Liver (tissue), 9 donors: ENCODE data around the gene FES. TPM values are rescaled to one million over a fixed set of nuclear protein-coding genes. Genes with fewer than 3 reads are reported as not detected.

ENCODE experiments used
- DNase-seq: peaks from one replicate; pipeline ENCODE4 v3.0.0-alpha.2; 2017; ENCODE audit warnings: low spot score
- H3K27ac ChIP-seq, 2 donors: one replicate each; pipeline ENCODE4 v1.7.0; 2013; ENCODE audit warnings: inconsistent platforms in 2 of 2, low read length in 2 of 2, control low read depth in 1 of 2, low read depth in 1 of 2, mild to moderate bottlenecking in 1 of 2
- H3K27me3 ChIP-seq, 4 donors: one replicate each; pipeline versions ENCODE4 v1.6.1 to v1.7.0; 2013; ENCODE audit warnings: low read length in 3 of 4, inconsistent platforms in 1 of 4, mild to moderate bottlenecking in 1 of 4, moderate library complexity in 1 of 4; ENCODE audit not compliant: control insufficient read depth in 4 of 4, insufficient read depth in 4 of 4
- H3K36me3 ChIP-seq, 4 donors: one replicate each; pipeline versions ENCODE4 v1.6.1 to v1.7.0; 2013; ENCODE audit warnings: low read length in 3 of 4, mild to moderate bottlenecking in 3 of 4, low read depth in 1 of 4, moderate library complexity in 1 of 4; ENCODE audit not compliant: control insufficient read depth in 4 of 4, insufficient read depth in 3 of 4
- H3K4me1 ChIP-seq, 4 donors: one replicate each; pipeline versions ENCODE4 v1.6.1 to v1.7.0; 2013; ENCODE audit warnings: low read length in 3 of 4, mild to moderate bottlenecking in 3 of 4, moderate library complexity in 1 of 4; ENCODE audit not compliant: control insufficient read depth in 4 of 4, insufficient read depth in 4 of 4
- H3K4me3 ChIP-seq, 3 donors: one replicate each; pipeline versions ENCODE4 v1.6.1 to v1.7.0; 2013; ENCODE audit warnings: low read length in 3 of 3, control low read depth in 1 of 3, low read depth in 1 of 3, mild to moderate bottlenecking in 1 of 3
- H3K9ac ChIP-seq, 2 donors: one replicate each; pipeline ENCODE4 v1.7.0; 2013; ENCODE audit warnings: low read length in 2 of 2, mild to moderate bottlenecking in 2 of 2, moderate library complexity in 2 of 2, control low read depth in 1 of 2, low read depth in 1 of 2
- H3K9me3 ChIP-seq, 4 donors: one replicate each; pipeline versions ENCODE4 v1.6.1 to v1.7.0; 2013; ENCODE audit warnings: low read length in 3 of 4; ENCODE audit not compliant: control insufficient read depth in 4 of 4
- EGR1 ChIP-seq, 2 donors: IDR thresholded peaks; 2 replicates each; pipeline ENCODE4 v1.6.1; 2016 to 2018; ENCODE audit warnings: antibody characterized with exemption in 2 of 2, low read depth in 2 of 2
- FOXA1 ChIP-seq: IDR thresholded peaks from 2 replicates; pipeline ENCODE4 v1.6.1; 2016; ENCODE audit warnings: antibody characterized with exemption
- FOXA2 ChIP-seq: IDR thresholded peaks from 2 replicates; pipeline ENCODE4 v1.6.1; 2016; ENCODE audit warnings: antibody characterized with exemption
- GABPA ChIP-seq, 2 donors: IDR thresholded peaks in 1 of 2; conservative IDR thresholded peaks in 1 of 2; 2 replicates each; pipeline ENCODE4 v1.6.1; 2016; ENCODE audit warnings: antibody characterized with exemption in 2 of 2, mild to moderate bottlenecking in 1 of 2, moderate library complexity in 1 of 2
- HNF4A ChIP-seq, 2 donors: conservative IDR thresholded peaks; 2 replicates each; pipeline ENCODE4 v1.6.1; 2016; ENCODE audit warnings: antibody characterized with exemption in 2 of 2, mild to moderate bottlenecking in 2 of 2
- HNF4G ChIP-seq: IDR thresholded peaks from 2 replicates; pipeline ENCODE4 v1.6.1; 2016; ENCODE audit warnings: antibody characterized with exemption
- JUND ChIP-seq, 2 donors: IDR thresholded peaks; 2 replicates each; pipeline ENCODE4 v1.6.1; 2016; ENCODE audit warnings: antibody characterized with exemption in 2 of 2
- NR2F2 ChIP-seq: IDR thresholded peaks from 2 replicates; pipeline ENCODE4 v1.6.1; 2016; ENCODE audit warnings: antibody characterized with exemption
- RAD21 ChIP-seq, 2 donors: IDR thresholded peaks; 2 replicates each; pipeline ENCODE4 v1.6.1; 2016; ENCODE audit warnings: antibody characterized with exemption in 2 of 2, mild to moderate bottlenecking in 2 of 2
- RXRA ChIP-seq, 2 donors: IDR thresholded peaks; 2 replicates each; pipeline ENCODE4 v1.6.1; 2017 to 2018; ENCODE audit warnings: antibody characterized with exemption in 2 of 2, mild to moderate bottlenecking in 1 of 2
- SP1 ChIP-seq: IDR thresholded peaks from 2 replicates; pipeline ENCODE4 v1.6.1; 2018; ENCODE audit warnings: antibody characterized with exemption, mild to moderate bottlenecking
- TAF1 ChIP-seq: conservative IDR thresholded peaks from 2 replicates; pipeline ENCODE4 v1.6.1; 2016; ENCODE audit warnings: antibody characterized with exemption, mild to moderate bottlenecking
- YY1 ChIP-seq: IDR thresholded peaks from 2 replicates; pipeline ENCODE4 v1.6.1; 2016; ENCODE audit warnings: antibody characterized with exemption, mild to moderate bottlenecking
- WGBS: extraction: QIAGEN DNeasy Blood & Tissue Kit; methylation state at CpG from one replicate; pipeline ENCODE4 v1.1.7; 2013; 5-methylcytosine and 5-hydroxymethylcytosine counted together
- polyA plus RNA-seq, 2 donors: library from polyadenylated mRNA; stranded (reverse) in 1 of 2; unstranded in 1 of 2; fragments of 200-250 nt in 1 of 2; fragments of >200 nt in 1 of 2; fragmentation: Nextera tagmentation in 1 of 2; extraction: Ambion mirVana in 1 of 2; gene quantifications; one replicate each; pipeline versions ENCODE4 v1.2.1 to v1.2.3, GENCODE V29; 2013 to 2015
- total RNA-seq, 2 donors: library from RNA; depleted of rRNA; stranded (reverse); fragments of >200 nt; gene quantifications; one replicate each; pipeline ENCODE4 v1.2.3, GENCODE V29; 2014
- TF ChIP-seq, protein P1 (sequence below): fragments of 150-350 bp; IDR thresholded peaks from 2 replicates; pipeline ENCODE4 v1.5.1; 2017; ENCODE audit warnings: improper control_type of control experiment, low read depth, low read length; ENCODE audit not compliant: missing input control
- TF ChIP-seq, protein P2 (sequence below): IDR thresholded peaks from 2 replicates; pipeline ENCODE4 v1.6.1; 2016; ENCODE audit warnings: antibody characterized with exemption, mild to moderate bottlenecking
- TF ChIP-seq, protein P3 (sequence below): IDR thresholded peaks from 2 replicates; pipeline ENCODE4 v1.6.1; 2016; ENCODE audit warnings: antibody characterized with exemption
- TF ChIP-seq, protein P4 (sequence below): IDR thresholded peaks from 2 replicates; pipeline ENCODE4 v1.6.1; 2016; ENCODE audit warnings: antibody characterized with exemption
- TF ChIP-seq, protein P5 (sequence below): IDR thresholded peaks from 2 replicates; pipeline ENCODE4 v1.6.1; 2016; ENCODE audit warnings: antibody characterized with exemption
- donor health status: healthy.
- donor health status: healthy.
- donor health status: healthy.
- donor health status: healthy.
- donor health status: healthy.

Gene FES
- total and polyA plus RNA-seq, 4 donors: 12.1 to 43.1 (median 28.8) TPM

DNA sequence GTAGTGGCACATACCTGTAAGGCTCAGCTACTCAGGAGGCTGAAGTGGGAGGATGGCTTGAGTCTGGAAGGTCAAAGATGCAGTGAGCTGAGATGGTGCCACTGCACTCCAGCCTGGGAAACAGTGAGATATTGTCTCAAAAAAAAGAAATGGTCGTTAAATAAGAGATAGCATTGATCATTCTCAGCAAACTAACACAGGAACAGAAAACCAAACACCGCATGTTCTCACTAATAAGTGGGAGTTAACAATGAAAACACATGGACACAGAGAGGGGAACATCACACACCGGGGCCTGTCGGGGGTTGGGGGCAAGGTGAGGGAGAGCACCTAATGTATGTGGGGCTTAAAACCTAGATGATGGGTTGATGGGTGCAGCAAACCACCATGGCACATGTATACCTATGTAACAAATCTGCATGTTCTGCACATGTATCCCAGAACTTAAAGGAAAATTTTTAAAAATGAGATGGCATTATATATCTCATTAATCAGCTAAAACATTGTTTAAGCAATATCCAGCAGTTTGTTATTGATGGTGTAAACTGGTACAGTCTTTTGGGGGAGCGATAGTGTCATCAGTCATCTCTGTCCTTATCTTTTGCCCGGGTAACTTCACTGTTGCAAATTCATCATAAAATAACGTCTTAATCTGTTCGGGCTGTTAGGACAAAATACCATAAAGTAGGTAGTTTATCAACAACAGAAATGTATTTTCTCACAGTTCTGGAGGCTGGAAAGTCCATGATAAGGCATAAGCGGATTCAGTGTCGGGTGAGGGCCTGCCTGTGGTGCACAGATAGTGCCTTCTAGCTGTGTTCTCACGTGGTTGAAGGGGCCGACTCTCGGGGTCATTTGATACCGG is 17.1 kb downstream of the FES start (continued):
- TF ChIP-seq, protein P1, sequence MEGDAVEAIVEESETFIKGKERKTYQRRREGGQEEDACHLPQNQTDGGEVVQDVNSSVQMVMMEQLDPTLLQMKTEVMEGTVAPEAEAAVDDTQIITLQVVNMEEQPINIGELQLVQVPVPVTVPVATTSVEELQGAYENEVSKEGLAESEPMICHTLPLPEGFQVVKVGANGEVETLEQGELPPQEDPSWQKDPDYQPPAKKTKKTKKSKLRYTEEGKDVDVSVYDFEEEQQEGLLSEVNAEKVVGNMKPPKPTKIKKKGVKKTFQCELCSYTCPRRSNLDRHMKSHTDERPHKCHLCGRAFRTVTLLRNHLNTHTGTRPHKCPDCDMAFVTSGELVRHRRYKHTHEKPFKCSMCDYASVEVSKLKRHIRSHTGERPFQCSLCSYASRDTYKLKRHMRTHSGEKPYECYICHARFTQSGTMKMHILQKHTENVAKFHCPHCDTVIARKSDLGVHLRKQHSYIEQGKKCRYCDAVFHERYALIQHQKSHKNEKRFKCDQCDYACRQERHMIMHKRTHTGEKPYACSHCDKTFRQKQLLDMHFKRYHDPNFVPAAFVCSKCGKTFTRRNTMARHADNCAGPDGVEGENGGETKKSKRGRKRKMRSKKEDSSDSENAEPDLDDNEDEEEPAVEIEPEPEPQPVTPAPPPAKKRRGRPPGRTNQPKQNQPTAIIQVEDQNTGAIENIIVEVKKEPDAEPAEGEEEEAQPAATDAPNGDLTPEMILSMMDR: no peak
- no peak for TF ChIP-seq JUND (IDR thresholded peaks at IDR 0.05)

DNA sequence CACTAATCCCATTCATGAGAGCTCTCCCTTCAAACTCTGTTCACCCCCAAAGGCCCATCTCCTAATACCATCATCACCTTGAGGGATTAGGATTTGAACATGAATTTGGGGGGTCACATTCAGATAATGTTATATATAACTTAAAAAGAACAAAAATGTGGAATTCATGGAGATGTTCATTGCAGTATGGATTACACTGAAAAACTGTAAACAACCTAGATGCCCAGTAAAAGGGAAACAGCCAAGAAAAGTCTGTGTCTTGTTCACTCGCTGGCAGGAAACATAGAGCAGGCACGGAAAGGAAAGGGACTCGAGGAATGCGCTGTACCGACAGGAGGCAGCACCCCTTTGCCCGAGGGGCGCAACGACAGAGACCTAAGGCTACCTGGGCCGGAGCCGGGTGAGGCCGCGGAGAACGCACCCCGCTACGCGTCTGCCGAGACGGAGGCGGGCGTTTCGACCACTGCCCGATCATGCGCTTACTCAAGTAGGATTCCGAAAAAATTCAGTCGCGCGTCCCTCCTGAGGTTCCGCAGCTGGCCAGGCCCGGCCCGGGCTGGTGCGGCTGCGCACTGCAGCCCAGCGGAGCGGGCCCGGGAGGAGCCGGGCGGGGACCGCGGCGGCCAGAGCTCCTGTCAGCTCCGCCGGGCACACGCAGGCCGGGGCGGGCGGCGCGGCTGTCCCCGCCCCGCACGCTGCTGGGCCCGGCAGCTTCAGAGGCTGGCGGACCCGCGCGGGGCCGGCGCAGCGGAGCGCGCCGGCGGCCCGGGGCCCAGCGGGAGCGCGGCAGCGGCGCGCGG is 17.9 kb downstream of the FES start:
- Histone ChIP-seq H3K4me3 (peak overlapping the region; percentile 51 to 87 (median 78)), H3K9me3 (no peaks in the 10 kb centered on the region), H3K36me3 (peaks cover 20 to 25% (median 23%) of the 10 kb centered on the region in 4 donors), H3K9ac (peak overlapping the region; percentile 2 to 60), H3K27ac (peak overlapping the region; percentile 74 to 84), H3K4me1 (peaks cover 0 to 18% (median 9%) of the 10 kb centered on the region in 4 donors), H3K27me3 (no peaks in the 10 kb centered on the region)
- no peak for TF ChIP-seq NR2F2
- TF ChIP-seq HNF4A (conservative IDR thresholded peaks at IDR 0.05): no peak
- TF ChIP-seq, protein P2, sequence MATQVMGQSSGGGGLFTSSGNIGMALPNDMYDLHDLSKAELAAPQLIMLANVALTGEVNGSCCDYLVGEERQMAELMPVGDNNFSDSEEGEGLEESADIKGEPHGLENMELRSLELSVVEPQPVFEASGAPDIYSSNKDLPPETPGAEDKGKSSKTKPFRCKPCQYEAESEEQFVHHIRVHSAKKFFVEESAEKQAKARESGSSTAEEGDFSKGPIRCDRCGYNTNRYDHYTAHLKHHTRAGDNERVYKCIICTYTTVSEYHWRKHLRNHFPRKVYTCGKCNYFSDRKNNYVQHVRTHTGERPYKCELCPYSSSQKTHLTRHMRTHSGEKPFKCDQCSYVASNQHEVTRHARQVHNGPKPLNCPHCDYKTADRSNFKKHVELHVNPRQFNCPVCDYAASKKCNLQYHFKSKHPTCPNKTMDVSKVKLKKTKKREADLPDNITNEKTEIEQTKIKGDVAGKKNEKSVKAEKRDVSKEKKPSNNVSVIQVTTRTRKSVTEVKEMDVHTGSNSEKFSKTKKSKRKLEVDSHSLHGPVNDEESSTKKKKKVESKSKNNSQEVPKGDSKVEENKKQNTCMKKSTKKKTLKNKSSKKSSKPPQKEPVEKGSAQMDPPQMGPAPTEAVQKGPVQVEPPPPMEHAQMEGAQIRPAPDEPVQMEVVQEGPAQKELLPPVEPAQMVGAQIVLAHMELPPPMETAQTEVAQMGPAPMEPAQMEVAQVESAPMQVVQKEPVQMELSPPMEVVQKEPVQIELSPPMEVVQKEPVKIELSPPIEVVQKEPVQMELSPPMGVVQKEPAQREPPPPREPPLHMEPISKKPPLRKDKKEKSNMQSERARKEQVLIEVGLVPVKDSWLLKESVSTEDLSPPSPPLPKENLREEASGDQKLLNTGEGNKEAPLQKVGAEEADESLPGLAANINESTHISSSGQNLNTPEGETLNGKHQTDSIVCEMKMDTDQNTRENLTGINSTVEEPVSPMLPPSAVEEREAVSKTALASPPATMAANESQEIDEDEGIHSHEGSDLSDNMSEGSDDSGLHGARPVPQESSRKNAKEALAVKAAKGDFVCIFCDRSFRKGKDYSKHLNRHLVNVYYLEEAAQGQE: peak; percentile 30
- TF ChIP-seq EGR1 (IDR thresholded peaks at IDR 0.05; ENCODE audit: low read depth in 2 of 2): no peak
- TF ChIP-seq, protein P3, sequence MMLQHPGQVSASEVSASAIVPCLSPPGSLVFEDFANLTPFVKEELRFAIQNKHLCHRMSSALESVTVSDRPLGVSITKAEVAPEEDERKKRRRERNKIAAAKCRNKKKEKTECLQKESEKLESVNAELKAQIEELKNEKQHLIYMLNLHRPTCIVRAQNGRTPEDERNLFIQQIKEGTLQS: no peak
- no peak for TF ChIP-seq FOXA1
- no peak for TF ChIP-seq RXRA (IDR thresholded peaks at IDR 0.05)
- TF ChIP-seq, protein P4, sequence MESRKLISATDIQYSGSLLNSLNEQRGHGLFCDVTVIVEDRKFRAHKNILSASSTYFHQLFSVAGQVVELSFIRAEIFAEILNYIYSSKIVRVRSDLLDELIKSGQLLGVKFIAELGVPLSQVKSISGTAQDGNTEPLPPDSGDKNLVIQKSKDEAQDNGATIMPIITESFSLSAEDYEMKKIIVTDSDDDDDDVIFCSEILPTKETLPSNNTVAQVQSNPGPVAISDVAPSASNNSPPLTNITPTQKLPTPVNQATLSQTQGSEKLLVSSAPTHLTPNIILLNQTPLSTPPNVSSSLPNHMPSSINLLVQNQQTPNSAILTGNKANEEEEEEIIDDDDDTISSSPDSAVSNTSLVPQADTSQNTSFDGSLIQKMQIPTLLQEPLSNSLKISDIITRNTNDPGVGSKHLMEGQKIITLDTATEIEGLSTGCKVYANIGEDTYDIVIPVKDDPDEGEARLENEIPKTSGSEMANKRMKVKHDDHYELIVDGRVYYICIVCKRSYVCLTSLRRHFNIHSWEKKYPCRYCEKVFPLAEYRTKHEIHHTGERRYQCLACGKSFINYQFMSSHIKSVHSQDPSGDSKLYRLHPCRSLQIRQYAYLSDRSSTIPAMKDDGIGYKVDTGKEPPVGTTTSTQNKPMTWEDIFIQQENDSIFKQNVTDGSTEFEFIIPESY: no peak
- peak; percentile 40 for TF ChIP-seq YY1
- TF ChIP-seq, protein P1: peak; percentile 62
- no peak for TF ChIP-seq JUND (IDR thresholded peaks at IDR 0.05)
- TF ChIP-seq, protein P5, sequence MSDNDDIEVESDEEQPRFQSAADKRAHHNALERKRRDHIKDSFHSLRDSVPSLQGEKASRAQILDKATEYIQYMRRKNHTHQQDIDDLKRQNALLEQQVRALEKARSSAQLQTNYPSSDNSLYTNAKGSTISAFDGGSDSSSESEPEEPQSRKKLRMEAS: no peak
- TF ChIP-seq SP1: peak; percentile 34
- TF ChIP-seq TAF1: no peak
- no peak for TF ChIP-seq HNF4G
- no peak for TF ChIP-seq FOXA2
- no peak for TF ChIP-seq GABPA (IDR thresholded peaks at IDR 0.05 in 1 of 2, conservative IDR thresholded peaks at IDR 0.05 in 1 of 2)
- TF ChIP-seq RAD21 (IDR thresholded peaks at IDR 0.05): peak; percentile 64 to 70
- peak; percentile 79 for DNase-seq
- WGBS: under 1% methylated on average over 71 of the region's 71 CpGs
